G401.6 (cell line): ENCODE data around the gene UBN1.

Source experiments
- FAIRE-seq: peaks from 2 replicates; lab custom pipeline; 2012; peaks lifted over from hg19 to GRCh38; lab: Jason Lieb, UNC

The UBN1 gene

GRCh38 chr16:4814542-4815173, 32.6 kb upstream of the UBN1 start:
- no peak for FAIRE-seq

DNA sequence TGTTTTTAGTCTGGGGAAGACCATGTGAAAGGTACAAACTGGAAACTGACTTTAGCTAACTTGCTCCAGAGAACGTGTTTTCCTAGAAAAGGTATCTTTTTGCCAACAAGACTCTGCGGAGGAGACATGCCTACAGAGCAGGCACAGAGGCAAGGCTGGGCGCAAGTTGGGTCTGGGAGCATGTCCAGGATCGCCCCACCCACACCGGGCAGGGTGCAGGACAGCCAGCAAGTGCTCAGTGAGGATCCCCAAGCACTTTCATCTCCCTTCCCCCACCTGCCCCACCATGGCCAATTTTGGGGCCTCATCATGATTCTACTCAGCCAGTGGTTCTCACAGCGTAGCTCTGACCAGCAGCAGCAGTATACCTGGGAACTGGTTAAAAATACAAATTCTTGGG, 26.6 kb upstream of the UBN1 start:
- no peak for FAIRE-seq

- FAIRE-seq: no peak
Measured at GRCh38 chr16:4825196-4825595, 22.1 kb upstream of the UBN1 start.

GRCh38 chr16:4826526-4826925, 20.8 kb upstream of the UBN1 start:
- no peak for FAIRE-seq

DNA sequence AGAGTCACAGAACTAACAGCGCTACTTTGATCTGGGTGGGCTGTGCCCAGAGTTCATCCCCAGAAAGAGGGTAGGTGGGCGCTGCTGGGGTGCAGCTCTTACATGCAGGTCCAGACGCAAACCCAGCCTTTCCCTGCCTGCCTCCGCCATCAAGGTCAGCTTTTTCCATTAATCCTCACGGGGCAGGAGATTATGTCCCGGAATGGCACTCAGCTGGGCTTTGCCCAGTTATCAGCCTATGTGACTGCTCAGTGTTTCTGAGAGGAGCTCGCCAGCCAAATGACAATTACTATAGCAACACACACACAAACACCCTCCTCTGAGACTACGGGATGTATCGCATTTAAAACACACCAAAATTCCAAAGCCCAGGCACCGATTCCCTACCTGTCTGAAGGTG, 20.3 kb upstream of the UBN1 start:
- no peak for FAIRE-seq

DNA sequence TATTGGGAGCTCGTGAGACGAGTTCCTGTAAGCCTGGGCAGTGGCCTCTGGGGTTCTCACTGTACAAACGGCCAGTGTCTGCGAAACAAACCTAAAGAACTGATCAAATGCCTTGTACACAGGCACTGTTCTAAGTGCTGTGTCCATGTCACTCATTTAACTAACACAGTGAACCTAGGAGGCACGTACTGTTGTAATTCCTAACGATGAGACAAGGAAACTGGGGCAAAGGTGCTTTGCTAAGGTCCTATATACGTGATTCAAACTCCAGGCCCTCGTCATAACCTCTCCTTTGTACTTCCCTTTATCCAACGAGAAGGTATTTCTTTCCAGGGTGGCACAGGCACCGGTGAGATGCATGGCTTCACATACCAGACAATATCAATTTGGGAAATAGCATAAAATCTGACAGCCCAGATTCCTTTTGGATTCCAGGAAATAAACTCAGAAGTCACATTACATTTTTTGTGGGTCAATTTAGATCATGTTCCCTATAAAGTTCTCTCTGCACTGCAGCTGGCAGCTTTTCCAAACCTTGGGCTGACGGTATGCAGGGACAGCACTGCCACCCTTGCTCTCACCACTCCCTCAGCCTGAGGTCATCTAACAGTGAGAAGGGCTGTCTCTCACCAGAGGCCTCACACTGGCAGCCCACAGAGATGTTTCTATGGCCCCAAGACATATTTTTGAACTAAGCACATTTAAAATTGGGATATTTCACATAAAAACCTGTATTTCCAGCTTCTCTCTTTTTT, 18.5 kb upstream of the UBN1 start:
- FAIRE-seq: no peak

- no peak for FAIRE-seq
Measured at GRCh38 chr16:4830408-4830807, 16.9 kb upstream of the UBN1 start.

DNA sequence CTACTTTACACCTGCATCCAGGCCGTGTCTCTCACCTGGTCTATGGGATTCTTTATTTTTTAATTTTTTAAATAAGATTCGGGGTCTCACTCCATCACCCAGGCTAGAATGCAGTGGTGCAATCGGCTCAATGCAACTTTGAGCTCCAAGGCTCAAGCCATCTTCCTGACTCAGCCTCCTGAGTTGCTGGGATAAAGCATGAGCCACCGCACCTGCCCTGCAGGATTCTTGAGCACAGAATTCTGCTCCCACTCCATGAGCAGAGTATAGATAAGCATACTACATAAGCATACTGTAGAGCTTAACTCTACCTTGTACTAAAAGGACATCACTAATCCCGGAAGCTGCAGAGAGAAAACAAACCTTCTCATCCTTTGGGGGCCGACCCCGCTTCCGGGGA, 15.7 kb upstream of the UBN1 start:
- no peak for FAIRE-seq

DNA sequence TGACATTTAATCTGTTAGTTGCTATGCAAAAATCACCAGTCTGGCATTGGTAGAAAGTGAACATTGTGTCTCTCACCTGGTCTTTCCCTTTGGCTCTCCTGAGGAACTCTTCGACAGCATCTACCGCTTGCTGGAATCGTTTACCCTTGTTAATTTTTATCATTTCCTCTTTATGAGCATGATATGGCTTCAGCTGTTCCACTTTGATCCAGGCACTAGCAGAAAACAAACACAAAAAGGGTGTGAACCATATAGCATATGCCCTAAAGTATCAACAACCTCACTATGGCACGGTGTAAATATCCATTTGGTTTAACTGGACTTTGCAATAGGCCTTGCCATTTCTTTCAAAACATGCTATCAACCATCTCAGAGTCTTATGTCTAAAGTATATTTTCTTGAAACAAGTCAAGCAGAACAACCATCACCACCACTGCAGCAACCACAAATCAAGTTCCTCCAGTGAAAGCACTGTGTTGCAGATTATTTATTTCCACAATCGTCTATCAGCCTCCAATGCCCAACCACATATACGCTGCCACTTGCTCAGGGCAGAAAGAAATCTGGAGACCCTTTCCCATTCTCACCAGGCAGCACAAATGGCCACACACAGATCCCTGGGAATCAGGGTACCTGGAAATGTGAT, 14.5 kb upstream of the UBN1 start:
- FAIRE-seq: no peak

GRCh38 chr16:4833584-4833983, 13.7 kb upstream of the UBN1 start:
- no peak for FAIRE-seq

DNA sequence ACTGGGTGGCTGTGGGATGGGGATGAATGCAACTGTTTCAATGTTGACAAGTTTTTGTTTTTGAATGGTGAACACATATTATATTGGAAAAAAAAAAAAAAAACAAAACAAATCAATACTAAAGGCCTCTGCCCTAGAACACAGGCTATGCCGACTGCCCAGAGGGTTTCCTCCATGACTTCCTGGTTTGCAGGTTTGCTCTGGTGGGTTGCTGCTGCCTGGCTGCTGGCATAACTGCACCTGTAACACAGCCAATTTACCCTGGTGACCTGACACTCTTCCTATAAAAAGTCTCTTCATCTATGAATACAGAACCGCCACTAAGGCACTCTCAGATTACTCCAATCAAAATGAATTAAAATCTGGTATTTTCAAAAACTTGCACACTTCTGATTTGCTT, 10.6 kb upstream of the UBN1 start:
- FAIRE-seq: no peak

DNA sequence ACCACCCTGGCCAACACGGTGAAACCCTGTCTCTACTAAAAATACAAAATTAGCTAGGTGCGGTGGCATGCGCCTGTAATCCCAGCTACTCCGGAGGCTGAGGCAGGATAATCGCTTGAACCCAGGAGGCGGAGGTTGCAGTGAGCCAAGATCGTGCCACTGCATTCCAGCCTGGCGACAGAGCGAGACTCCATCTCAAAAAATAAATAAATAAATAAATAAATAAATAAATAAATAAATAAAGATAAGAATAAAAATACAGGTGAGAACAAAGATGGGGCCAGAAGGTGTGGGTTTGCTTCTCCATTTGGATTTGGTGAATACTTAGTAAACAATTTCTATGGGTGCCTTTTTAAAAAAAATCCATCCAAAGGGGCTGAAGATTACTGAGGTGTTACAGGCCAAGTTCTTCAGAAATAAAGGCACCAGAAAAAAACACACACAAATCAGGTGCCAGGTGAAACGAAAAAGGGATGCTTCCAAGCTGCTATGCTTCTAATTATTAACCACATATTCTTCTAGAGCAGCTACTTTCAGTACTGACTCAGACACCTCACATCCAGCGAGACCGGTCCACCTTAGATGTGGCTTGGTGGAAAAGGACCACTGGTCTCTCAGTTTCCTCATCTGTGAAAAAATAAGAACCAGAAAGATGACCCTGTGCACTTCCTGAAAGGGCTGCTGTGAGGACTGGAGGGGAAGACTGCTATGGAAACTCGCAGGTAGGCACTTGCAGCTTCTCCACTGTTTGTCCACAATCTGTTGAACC, 9.4 kb upstream of the UBN1 start:
- no peak for FAIRE-seq

DNA sequence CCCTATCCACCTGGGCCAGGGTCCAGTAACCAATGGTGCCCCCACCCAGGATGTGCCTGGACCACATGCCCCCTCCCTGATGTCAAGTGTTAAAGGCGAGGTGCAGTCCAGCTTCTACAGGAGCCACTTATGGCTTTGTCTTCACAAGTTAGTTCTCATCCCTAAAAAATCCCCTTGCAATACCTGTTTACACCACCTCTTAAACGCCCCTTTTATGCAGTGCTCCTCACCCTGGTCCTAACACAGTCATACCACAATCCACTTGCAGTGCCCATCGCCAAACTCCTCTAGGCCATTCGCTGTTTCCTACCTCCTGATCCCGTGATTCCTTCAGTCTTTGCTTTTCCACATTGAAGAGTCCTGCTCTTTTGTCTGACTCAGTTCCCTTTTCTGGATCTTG, 7.3 kb upstream of the UBN1 start:
- FAIRE-seq: no peak

- no peak for FAIRE-seq
Measured at GRCh38 chr16:4840984-4841383, 6.3 kb upstream of the UBN1 start.

- FAIRE-seq: peak; percentile 34
Measured at GRCh38 chr16:4846503-4846900, 779 bp upstream of the UBN1 start.

DNA sequence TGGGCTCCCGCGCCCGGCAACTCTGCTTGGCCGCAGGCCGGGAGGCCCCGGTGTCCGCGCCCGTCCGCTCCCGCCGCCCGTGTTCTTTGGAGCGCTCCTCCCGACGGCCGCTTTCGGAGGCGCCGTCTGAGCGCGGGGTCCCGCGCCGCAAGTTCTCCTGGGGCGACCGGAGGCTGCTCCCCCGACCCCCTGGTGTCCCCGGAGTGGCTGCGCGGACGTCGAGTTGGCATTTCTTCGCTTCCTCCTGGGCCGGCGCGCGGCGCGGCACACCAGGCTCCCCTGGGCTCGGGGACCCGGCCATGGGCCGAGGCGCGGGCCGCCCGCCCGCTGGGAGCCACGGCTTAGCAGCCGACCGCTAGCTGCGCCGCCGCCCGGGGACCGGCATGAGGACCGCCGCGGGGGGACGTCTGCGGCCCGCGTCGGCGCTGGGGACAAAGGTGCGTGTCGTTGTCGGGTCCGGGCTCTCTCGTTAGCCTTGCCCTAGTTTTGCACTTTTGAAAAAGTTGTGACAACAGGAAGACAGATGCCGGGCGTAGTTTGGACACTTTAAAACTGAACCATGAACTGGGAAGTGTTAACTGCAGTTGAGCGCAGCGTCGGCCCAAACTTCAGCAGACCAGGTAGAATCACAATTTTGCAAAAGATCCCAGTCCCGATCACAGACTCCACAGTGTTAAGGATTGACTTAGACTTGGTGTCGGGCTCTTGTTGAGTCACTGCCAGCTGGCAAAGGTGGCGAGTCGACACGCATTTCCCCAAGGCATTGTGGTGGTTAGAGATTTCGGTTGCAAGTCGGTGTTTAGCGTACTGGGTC, 700 bp downstream of the UBN1 start:
- FAIRE-seq: no peak

DNA sequence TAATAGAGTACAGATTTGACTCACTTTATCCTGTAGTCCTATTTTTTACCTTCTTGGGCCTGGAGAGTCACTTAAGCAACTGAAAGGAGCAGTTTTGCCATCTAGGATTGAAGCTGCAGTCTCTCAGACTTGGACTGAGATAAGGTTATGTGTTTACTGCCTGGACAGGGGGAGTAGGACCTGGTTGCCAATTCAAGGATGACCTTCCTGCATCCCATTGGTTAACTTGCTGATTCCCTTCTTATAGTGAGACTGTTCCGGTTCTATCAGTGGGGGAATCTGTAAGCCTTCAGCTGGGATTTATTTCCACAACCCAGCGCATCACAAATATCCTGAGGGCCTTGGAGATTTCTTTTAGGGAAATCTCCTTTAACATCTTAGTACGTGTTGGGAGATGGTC, 2.9 kb downstream of the UBN1 start:
- FAIRE-seq: no peak

DNA sequence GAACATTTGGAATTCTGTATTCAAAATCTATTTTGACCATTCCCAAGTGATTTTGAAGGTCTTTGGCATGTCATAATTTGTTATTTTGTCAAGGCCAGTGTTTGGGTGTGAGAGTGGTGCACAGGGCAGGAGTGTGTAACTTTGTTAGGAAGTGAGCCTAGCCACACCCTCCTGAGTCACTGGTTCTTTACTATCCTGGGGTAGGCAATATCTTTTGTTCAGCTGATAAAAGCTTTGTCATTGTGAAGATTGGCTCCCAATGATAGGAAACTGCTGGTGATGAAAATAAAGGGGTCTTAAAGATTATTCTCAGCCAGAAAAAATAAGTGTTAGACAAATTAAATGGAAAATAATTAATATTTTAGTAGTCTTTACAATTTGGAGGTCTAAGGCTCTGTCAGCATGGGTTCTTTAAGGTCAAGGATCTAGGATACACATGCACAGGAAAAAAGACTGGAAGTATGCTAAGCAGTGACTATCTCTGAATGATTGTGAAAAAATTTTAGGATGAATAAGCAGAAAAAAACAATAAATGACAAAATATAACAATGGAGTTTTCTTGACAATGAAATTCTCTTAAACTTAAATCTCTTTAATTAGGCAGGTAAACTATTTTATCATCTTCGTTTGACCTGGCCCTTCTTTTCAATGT, 5.1 kb downstream of the UBN1 start:
- FAIRE-seq: no peak

GRCh38 chr16:4855371-4855770, 8.1 kb downstream of the UBN1 start:
- FAIRE-seq: no peak

DNA sequence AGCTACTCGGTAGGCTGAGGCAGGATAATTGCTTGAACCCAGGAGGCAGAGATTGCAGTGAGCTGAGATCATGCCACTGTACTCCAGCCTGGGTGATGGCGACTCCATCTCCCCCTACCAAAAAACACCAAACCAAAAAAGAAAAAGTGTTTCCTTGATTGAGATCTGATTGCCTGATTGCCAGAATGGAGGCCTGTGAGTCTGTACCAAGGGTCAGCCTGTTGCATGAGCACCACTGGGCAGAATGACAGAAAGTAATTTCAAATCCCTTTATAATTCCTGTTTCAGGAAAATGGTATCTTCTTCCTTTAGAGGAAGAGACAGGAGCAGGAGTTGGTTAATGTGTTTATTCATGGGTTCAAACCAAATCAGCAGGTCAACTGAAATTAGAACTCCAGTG, 8.5 kb downstream of the UBN1 start:
- FAIRE-seq: no peak

DNA sequence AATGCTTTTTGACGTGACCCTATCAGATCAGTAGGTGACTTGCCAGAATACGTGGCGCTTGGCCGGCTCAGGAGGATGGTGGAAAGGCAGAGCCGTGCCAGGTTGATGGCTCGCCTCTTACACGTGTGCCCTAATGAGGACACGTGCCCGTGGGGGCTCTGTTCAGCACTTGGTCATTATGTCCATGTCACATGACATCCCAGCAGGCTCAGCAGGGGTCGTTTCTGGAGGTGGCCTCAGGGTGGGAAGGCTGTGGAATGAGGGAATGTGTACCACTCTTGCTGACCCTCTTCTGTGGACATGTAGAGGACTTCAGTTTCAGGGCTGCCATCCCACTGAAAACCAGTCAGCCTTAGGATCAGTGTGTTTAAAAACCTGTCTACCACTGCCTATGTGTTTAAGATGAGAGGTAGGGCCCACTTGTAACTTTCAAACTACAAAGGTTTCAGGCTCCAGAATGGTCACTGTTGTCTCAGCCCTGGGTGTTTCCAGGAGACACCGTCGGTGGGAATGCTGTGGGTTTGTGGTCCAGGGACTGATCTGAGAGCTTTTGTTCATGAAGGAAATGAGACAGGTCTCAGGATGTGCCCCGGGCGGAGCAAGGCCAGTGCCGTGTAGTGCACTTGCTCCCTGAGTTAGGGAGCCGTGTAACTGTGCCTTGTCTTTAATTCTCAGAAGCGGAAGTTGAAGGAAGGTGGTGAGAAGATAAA, 12.1 kb downstream of the UBN1 start:
- no peak for FAIRE-seq
